ENCODE measurements around the gene RBMS3.

DNA sequence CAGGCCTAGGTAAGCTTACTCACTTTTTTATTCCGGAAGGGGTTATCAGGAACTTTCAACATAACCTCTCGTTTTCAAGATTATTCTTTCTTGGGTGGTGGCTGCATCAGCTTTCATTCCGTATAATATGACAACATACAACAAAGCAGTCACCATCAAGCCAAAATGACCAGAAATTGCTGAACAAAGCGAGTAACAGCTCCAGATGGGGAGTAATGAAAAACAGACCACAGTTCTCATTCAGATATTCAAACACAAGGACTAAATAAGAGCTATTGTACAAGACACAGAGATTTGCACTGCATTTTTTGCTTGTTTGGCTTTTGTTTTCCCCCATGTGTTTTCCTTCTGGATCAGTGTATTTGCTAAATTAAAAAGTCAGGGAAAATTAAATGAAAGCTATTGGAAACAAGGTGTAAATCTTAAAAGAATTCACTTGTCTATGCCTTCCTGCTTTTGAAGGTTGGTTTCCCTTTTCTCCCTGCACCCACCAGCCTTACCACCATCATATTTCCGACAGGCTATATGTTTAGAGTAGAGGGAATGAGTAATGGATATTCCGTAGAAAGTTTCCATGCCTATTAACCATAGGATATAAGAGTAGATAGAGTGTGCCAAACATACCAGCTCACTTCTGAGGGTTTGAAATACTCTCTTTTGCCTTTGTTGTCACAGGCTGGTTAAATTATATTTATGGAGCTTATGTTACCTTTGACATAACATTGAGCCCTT, 213.6 kb downstream of the RBMS3 start:
- TF ChIP-seq CTCF (conservative IDR thresholded peaks at IDR 0.05; ENCODE audit: low read depth, low read length) (no peak), EZH2 (IDR thresholded peaks at IDR 0.05; ENCODE audit: borderline replicate concordance, low read depth, low read length, poor library complexity, severe bottlenecking) (no peak)

Measured in A673 (cell line).